Ishikawa (cell line): ENCODE data around the gene BABAM1.

Source experiments
- CREB1 ChIP-seq: IDR thresholded peaks from 2 replicates; pipeline ENCODE4 v1.6.1; 2012; ENCODE audit warnings: low read depth
- TAF1 ChIP-seq: IDR thresholded peaks from 2 replicates; pipeline ENCODE4 v1.6.1; 2012; ENCODE audit warnings: low read depth, mild to moderate bottlenecking
- TCF12 ChIP-seq: IDR thresholded peaks from 2 replicates; pipeline ENCODE4 v1.6.1; 2012; ENCODE audit warnings: low read depth
- USF1 ChIP-seq: IDR thresholded peaks from 2 replicates; pipeline ENCODE4 v1.6.1; 2012

- TF ChIP-seq CREB1: no peak
- no peak for TF ChIP-seq TCF12
- TF ChIP-seq USF1: no peak
- TF ChIP-seq TAF1: no peak
These were observed 58.8 kb downstream of the BABAM1 start for GRCh38 chr19:17325881-17326594.
